HG02973 (cell line): ENCODE measurements around the gene VIPR2.
"Not testable (repeated sequence)": the region's sequence is repeated elsewhere in the genome, so short reads cannot be mapped to it uniquely, and the experiment has no call there.

Experiments
- ATAC-seq: cut with Tn5 transposase; IDR thresholded peaks from one replicate; pipeline ENCODE4 v1.9.1; 2021; ENCODE audit warnings: moderate library complexity; ENCODE audit not compliant: unreplicated experiment

The VIPR2 gene

GRCh38 chr7:159014297-159015062, 130.2 kb downstream of the VIPR2 start:
- ATAC-seq: no peak

- no peak for ATAC-seq
Observed at GRCh38 chr7:159013825-159014289, 130.8 kb downstream of the VIPR2 start.

GRCh38 chr7:159013181-159013690, 131.4 kb downstream of the VIPR2 start:
- ATAC-seq: no peak

DNA sequence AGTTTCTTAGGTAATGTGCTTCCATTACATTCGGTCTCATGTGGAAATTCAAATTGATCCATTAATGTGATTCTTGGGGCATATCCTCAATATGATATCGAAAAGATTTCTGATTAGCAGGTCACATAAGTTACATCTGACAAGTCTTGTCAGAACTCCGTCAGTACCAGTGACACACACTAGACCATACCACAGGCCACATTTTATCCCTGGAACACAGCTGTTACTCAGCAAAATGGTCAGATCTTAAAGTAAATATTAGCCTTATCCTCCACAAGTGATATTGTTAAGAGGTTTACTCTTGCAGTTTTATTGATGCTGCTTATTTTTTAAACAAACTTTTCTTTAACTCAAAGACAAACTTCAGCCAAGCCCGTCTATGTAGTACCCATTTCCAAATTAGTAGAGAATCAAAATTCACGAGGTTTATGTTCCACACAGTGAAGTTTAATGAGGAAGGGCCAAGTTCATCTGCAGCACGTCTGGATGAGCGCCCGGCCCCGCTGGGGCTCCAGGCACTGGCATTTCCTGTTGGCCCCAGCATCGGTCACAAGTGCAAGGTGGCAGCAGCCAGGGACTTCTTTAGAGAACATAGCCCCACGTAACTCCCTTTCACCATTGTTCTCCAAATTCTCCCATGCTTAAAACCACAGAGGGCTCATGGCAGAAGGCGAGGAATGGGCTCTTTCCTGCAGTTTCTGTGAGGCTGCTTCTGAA, 132.2 kb downstream of the VIPR2 start:
- ATAC-seq: no peak

DNA sequence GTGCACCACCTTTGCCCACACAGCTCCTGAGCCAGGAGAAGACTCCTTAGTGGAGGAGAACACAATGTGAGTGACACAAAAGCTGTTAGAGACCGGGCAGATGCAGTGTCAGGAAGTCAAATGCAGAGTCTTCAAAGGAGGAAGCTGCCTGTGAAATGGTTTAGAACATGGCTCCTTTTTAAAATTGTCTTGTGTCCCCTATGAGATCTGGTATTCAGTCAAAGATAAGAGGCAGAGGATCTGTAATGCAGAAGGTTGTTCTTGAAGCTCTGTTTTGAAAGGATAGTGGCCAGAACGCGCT, 133.0 kb downstream of the VIPR2 start:
- no peak for ATAC-seq

- ATAC-seq: no peak
Observed at GRCh38 chr7:159010937-159011721, 133.5 kb downstream of the VIPR2 start.

GRCh38 chr7:159010411-159010810, 134.3 kb downstream of the VIPR2 start:
- ATAC-seq: no peak

- ATAC-seq: no peak
Observed at GRCh38 chr7:159009951-159010350, 134.7 kb downstream of the VIPR2 start.

DNA sequence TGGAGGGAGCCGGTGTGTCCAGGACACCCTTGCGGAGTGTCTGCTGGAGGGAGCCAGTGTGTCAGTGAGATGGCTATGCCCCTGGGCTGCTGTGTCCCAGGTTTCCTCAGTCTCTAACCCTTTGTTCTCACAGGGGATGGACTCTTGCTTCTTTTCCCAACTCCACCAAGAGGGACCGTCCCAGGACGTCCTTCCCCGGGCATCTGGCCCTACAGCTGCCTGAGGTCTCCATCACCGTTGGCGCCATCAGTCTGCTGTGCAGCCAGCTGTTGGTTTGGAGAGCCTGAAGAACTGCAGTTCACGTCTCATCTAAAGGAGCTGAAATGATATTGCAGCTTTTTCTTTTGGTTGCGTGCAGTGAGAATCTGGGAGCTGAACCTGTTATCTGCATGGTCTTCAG, 136.2 kb downstream of the VIPR2 start:
- ATAC-seq: no peak

- ATAC-seq: no peak
Observed at GRCh38 chr7:159007996-159008389, 136.7 kb downstream of the VIPR2 start.

DNA sequence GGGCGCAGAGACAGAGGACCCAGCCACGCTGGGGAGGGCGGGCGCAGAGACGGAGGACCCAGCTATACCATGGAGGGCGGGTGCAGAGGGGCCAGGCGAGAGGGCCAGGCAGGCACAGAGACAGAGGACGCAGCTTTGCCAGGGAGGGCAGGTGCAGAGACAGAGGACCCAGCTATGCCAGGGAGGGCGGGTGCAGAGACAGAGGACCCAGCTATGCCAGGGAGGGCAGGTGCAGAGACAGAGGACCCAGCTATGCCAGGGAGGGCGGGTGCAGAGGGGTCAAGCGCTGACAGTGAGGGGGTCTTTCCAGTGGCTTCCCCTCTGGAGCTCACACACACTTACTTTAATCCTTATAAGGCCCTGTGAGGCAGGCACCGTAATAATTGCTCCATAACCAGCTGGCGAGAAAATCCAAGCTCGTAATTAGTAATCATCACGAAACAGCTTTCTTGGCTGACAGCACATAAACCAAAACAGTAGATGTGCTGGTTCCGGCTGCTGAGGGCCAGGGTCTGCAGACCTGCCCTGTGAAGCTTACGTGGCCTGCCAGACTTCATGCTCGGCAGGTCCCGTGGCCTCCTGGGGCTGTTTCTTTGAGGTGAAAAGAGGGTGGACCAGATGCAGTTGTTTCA, 137.2 kb downstream of the VIPR2 start:
- no peak for ATAC-seq

- ATAC-seq: no peak
Observed at GRCh38 chr7:159006610-159007130, 138.0 kb downstream of the VIPR2 start.

DNA sequence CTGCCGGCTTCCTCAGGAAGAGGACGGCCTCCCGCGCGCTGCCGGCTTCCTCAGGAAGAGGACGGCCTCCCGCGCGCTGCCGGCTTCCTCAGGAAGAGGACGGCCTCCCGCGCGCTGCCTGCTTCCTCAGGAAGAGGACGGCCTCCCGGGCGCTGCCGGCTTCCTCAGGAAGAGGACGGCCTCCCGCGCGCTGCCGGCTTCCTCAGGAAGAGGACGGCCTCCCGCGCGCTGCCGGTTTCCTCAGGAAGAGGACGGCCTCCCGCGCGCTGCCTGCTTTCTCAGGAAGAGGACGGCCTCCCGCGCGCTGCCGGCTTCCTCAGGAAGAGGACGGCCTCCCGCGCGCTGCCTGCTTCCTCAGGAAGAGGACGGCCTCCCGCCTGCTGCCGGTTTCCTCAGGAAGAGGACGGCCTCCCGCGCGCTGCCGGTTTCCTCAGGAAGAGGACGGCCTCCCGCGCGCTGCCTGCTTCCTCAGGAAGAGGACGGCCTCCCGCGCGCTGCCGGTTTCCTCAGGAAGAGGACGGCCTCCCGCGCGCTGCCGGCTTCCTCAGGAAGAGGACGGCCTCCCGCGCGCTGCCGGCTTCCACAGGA, 138.6 kb downstream of the VIPR2 start:
- ATAC-seq: not testable (repeated sequence)

- no peak for ATAC-seq
Observed at GRCh38 chr7:159005618-159006017, 139.0 kb downstream of the VIPR2 start.

GRCh38 chr7:159004411-159004810, 140.3 kb downstream of the VIPR2 start:
- no peak for ATAC-seq

GRCh38 chr7:159001811-159002210, 142.9 kb downstream of the VIPR2 start:
- no peak for ATAC-seq

- ATAC-seq: no peak
Observed at GRCh38 chr7:159000859-159001435, 143.7 kb downstream of the VIPR2 start.

GRCh38 chr7:159000070-159000469, 144.6 kb downstream of the VIPR2 start:
- ATAC-seq: no peak

GRCh38 chr7:158999496-158999895, 145.2 kb downstream of the VIPR2 start:
- no peak for ATAC-seq

DNA sequence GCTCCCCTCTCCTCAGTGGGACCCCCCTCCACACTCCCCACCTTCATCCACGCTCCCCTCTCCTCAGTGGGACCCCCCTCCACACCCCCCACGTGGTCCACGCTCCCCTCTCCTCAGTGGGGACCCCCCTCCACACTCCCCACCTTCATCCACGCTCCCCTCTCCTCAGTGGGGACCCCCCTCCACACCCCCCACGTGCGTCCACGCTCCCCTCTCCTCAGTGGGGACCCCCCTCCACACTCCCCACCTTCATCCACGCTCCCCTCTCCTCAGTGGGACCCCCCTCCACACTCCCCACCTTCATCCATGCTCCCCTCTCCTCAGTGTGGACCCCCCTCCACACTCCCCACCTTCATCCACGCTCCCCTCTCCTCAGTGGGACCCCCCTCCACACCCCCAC, 146.4 kb downstream of the VIPR2 start:
- ATAC-seq: not testable (repeated sequence)
